Stimulated activated naive CD8-positive, alpha-beta T cell treated with anti-CD3 and anti-CD28 coated beads, Interleukin-15, Interleukin-2, amounts not matched to agents 100 U/mL and 50 U/mL, for 24 hours (primary cell): Measurements from ENCODE around the gene HK3.

ENCODE experiments used
- ATAC-seq: fragments of 150-1000 bp; cut with Tn5 transposase; one replicate; pipeline ENCODE4 v1.10.0; 2021
- DNase-seq: peaks from one replicate; pipeline ENCODE4 v3.0.0; 2021

HK3 gene

DNA sequence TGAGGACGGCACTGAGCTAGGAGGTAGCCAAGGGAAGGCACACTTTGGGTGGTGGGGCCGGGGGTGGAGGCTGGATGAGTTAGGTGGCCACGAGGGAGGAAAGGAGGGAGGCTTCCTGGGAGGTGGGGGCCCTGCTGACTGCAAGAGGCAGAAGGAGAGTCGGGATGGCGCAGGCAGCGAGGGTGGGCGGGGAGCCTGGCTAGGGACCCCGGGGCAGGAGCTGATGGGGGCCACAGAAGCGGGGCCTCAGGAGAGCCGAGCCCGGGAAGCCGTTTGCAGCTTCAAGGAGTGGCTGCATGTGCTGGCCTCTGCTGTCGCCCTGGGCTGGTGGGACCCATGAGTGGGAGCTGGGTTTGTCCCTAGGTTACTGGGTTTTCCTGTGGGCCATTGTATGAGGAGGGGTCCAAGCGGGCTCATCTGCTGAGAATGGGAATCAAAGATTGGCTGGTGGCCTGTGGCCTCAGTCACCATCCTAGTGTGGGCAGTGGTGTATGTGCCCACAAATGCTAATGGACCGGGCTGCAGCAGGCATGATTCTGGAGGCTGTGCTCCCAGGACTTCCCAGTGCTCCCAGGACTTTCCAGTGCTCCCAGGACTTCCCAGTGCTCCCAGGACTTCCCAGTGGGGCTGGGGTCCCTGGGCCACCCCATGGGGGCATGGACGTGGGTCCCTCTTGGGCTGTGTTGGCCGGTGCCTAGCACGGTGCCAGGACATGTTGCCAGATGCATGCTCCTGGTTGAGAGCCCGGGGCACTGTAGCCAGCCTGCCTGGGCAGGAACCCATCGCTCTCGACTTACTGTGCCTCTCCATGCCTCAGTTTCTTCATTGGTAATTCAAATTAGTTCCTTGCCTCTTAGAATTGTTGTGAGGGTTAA, 48.5 kb downstream of the HK3 start:
- ATAC-seq (no peak), DNase-seq (no peak)

DNA sequence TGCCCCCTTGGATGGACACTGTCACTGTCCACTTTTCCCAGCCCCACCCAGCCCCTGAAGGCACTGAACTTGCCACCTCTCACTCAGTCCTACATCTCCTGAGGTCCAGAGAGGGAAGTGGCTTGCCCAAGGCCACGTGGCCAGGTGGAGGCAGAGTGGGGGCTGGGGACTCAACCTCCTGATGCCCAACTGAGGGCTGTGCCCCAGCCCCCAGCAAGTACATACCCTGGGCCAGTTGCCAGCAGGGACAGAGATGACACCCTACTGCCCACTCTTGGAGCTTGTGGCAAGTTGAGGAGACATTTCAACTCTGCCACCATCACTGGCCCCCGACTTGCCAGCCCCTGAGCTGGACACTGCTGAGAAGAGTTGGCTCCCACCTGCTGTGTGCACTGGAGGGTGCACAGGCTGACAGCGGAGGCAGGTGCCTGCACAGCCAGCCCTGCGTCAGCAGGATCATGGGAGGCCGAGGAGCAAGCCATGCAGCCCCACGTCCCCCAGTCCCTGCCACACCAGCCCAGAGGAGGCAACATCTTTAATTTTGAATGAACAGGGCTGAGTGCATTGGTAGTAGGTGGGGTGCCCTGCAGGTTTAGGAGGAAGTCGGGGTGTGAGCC, 49.4 kb downstream of the HK3 start:
- ATAC-seq = no peak
- no peak for DNase-seq

DNA sequence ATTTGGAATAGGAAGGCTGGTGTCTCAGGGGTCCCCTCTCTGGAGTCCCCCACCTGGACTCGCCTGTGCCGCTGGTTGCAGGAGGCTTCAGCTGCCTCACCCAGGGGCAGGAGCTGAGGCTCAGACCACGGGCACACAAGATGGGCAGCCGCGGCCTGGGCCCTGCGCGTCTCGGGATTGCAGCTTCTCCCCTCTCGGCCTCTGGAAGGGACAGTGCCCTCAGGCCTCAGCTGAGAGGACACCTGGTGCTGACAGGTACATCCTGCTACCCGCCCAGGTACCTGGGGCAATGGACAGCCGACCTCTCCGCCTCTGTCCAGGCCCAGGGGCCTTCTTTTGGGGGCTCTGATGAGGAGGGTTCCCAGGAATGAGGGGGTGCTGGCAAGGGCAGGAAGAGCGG, 50.5 kb downstream of the HK3 start:
- ATAC-seq = no peak
- no peak for DNase-seq

DNA sequence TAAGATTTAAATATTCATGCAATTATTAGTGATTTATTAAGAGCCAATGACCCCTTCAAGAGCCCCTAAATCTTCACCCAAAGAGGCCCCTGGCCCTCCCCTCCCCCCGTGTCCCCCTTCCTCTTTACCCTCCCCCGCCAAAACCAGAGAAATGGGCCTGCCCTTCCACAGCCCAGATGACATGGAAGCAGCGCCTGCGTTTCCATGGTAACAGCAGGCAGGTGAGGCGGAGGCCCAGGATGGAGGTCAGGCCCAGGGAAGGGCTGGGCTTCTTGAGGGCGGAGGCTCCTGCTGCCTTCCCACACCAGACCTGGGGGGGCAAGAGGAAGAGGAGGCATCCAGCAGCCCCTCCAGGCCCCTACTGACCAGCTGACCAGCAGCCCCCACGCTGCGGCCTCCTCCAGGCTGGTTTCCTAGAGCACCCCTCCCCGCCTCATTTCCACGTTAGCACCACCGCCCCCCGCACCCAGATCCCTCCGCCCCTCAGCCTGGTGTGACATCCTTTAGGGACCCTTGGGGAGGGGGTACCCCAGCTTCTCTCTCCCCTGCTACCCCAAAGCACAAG, 51.3 kb downstream of the HK3 start:
- ATAC-seq (no peak), DNase-seq (no peak)

DNA sequence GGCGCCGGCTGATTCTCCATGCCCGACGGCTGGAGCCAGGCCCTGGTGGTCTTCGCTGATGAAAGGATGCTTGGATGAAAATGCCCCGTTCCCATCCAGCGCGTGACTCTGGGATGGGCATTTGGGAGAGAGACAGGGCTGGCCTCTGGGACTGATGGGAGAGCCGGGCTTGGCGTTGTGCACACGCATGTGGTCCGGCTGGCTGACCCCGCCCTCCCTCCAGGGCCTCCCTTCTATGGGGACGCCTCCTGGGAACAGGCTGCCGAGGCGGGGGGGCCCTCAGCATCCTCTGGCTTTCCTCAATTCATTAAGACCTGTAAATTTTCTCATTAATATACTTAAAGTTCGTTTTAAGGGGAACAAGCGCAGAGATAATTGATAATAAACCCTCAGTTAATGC, 52.0 kb downstream of the HK3 start:
- DNase-seq (no peak), ATAC-seq (no peak)

DNA sequence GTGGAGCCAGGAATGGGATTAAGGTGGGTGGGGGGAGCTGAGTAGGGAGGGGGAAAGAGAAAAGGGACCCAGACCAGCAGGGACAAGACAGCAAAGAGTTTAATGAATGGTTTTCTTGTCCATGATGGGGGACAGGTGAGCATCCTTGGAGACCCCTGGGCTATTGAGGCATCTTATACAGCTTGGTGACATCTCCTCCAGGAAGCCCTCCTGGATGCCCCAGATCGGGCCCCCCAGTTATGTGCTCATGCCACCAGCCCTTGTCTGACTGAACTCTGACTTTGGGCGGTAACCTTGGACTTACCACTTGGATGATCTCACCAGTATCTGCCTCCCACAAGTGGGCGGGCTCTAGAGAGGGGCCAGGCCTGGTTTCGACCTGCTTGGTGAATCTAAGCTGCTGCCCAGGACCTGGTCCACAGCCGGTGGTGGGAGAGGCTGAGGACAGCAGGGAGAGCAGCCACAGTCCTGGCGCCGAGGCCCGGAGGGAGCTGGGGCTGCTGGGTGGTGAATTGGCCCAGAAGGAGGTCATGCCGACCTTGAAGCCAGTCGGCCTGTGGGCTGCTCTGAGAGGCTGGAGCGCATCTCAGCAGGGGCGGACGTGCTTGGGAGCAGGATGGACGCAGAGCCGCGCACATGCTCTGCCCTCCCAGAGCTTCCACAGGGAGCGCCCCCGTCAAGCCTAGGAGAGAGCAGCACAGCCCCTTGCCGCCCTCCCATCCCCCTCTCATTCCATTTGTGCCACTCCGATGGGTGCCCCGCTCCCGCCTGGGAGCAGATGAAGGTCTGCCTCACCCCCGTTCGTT, 52.6 kb downstream of the HK3 start:
- DNase-seq (peak; percentile 19), ATAC-seq (peak; percentile 51)

DNA sequence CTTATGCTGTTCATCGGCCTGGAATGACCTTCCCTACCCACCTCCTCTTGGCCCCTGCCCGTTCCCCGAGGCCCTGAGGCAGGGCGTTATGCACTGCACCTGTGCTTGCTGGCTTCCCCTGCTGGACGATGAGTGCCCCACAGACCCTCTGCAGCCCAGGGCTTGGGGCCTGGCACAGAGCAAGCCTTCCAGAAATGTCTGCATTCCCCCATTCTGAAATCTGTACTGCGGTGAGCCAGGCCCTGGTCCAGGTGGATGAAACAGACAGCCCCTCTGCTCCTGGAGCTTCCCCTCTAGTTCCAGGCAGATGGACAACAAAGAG, 53.8 kb downstream of the HK3 start:
- ATAC-seq (no peak), DNase-seq (no peak)

DNA sequence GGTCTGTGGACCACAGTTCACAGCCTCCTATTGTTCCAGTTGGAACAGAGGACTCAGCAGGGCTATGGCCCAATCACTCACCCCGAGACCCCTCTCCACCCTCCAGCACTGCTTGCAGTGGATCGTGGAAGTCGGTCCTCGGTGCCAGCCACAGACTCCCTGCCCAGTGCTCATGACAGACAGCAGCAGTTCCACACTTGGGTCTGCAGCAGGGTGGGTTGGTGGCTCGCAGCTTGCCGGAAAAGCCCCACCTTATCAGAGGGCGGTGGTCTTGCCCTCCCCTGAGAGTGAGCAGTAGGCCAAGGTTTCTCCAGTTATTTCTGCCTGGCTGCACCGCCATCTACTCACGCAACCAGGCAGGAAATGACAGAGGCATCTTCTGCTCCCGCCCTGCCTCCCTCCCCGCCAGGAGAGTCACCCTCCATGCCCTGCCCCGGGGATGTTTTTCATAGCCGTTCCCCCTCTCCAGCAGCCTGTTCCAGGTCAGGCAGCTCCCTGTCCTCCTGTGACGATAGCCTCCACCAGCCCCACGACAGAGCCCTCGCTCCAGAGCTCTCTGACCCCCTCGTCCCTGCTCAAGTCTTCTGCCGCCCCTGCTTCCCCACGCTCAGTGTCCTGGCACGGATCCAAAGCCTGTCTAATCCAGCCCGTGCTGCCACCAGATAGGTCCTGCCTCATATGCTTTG, 54.3 kb downstream of the HK3 start:
- DNase-seq (no peak), ATAC-seq (no peak)

DNA sequence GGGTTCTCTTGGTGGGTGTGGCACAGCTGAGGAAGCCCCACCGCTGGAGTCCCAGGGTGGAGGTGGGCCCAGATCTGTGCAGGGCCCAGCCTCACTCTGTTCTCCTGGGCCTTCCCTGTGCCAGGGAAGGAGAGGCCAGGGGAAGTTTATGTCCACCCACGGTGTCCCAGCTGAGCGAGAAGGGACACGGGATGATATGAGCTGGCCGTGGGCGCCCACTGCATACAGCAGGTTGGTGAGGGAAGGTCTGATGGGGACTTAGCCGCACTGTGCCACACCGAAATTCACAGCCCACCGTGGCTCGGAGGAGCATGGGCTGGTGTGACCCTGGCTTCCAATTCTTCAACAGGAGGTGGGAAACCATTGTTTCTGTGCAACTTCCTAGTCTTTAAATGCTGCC, 54.9 kb downstream of the HK3 start:
- ATAC-seq = no peak
- no peak for DNase-seq

DNA sequence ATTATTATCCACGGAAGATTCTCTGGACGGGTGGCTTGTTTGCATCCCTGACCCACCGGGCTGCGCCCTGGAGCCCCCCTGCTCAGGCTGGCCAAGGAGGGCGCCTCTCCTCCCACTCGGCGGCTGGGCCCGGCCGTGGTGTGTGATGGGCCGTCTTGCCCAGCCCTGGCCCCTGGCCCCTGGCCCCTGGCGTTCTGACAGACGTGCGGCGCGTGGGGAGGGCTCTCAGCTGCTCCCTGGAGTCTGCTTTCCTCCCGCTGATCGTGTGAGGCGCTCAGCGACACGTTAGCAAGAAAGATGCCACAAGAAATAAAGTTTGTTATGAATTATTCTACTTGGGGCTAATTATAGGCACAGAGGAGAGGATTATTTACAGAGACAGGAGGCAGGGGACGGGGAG, 55.5 kb downstream of the HK3 start:
- ATAC-seq (no peak), DNase-seq (no peak)

DNA sequence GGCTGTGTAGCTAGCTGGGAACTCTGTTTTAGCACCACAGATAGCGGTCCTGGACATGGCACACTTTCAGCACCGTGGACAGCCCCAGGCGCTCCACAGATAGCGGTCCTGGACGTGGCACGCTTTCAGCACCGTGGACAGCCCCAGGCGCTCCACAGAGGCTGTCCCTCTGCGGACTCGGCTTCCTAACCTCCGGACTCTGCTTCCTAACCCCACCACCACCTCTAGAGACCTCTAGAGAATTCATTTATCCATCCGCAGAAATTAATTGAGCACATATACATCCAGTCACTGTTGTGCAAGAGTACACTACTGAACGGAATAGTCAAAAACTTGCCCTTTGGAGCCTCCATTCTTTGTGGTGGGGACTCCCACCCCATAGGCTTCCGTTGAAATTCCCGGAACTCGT, 61.4 kb downstream of the HK3 start:
- DNase-seq (peak; percentile 84), ATAC-seq (peak; percentile 78)

DNA sequence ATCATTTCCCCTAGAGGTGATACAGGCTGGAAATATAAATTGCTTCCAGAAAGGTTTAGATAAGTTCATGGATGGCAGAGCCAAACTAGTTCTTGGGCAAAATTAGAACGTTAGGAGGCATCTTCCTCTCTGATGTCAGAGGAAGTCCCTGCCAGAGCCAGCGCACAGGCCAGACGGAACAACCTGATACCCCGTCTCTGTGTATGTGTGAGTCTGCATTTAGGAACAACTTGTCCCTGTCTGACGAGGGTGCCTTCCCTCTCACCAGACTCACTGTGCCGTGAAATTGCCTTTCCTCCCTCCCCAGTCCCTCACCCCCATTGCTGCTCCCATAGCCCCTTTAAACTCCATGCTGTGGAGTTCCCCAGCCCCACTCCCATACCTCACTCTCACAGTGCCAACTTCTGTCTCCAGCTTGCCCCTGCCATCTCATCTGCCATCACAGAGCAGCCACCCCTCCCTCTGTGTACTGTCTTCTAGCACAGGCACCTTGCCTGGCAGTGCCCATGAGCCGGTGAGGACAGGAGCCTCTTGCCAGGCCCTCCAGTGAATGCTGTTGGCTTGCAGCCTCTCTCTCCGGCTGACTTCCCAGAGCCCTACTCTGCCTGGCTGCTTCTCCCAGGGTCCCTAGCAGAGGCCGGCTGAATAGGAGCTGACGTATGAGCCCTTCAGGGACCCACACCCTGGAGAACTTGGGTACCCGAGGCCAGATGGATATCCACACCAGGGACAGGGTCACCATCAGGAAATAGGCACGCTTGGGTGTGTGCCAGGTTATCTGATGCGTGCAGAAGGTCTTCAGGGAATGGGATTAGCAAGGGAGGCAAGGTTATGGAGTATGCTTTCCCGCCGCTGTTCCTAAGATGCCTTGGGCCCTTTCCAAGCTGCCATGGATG, 62.1 kb downstream of the HK3 start:
- ATAC-seq = no peak
- no peak for DNase-seq

DNA sequence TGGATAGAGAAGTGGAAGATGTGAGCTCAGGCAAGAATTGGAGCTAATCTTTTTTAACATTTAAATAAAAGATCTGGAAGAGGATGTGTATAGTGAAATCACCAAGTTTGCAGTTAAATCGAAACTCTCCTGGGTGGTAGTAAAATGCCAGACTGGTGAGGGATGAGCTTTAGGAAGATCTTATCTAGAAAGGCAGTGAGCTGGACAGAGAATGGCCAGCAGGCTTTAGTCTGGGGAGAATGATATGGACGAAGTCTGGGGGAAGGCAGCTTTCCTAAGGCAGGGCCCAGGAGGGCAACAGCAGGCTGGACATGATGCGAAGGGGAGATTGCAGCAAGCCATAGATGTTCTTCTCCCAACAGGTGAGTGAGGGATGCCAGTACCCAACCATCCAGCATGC, 63.2 kb downstream of the HK3 start:
- no peak for DNase-seq
- ATAC-seq = no peak

DNA sequence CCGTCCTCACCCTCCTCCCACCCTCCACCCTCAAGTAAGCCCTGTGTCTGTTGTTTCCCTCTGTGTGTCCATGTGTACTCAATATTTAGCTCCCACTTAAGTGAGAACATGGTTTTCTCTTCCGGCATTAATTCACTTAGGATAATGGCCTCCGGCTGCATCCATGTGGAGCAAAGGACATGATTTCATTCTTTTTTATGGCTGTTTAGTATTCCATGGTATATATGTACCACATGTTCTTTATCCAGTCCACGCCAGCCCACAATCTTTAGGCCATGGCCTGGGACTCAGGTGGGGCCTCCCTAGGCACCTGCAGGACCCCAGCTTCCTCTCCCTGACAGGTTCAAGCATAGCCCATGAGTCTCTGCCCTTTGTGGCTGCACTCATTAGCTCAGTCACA, 65.9 kb downstream of the HK3 start:
- no peak for DNase-seq
- no peak for ATAC-seq

DNA sequence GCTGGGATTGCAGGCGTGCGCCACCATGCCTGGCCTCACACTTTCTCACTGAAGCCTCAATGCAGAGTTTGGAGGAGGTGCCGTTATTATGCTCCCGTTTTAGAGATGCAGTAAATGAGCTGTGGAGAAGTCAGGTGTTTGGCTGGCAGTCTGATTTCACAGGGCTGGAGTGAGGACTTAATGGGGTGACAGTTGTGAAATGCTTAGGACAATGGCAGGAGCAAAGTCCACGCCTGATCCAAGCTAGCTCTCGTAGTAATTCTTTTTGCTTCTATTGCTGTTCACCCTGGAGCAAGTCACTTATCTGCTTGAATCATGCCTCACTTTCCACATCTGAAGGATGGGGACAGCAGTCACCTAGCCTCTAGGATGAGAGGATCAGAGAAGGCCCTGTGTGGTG, 67.0 kb downstream of the HK3 start:
- no peak for ATAC-seq
- no peak for DNase-seq

DNA sequence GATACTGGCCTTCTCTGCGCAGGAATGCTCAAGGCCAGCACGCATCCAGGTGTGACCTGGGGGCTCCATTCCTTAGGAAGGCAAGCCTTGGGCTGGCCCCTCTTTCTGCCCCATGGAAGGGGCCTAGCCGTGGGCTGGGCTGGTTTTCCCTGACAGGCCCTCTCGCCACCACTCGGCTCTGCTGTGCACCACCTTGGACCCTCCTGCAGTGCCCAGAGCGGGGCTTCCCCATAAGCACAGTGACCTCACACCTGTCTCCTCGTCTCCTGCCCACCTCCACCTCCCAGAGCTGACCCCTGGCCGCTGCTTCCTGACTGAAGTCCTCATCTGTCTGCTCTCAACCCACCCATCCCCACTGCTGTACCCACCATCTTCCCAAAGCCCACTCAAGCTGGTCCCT, 67.7 kb downstream of the HK3 start:
- DNase-seq = no peak
- ATAC-seq = no peak

DNA sequence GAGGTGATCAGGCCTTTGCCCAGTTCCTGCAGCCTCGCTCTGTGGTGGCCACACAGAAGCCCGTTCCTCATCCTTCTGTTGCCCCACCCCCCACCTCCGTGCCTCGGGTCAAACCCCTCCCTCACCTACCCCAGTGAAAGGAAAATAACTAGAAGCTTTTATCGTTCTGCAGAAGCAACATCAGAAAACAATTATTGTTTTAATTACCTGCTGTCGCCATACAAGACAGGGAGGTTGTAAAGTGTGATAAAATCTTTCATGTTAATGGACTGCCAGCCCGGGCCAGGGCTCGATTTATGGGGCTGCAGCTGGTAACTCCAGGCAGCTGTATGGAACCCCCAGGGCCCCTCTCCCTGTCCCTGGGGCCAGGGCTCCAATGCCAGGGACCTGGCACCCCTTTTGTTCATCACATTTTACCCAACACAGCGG, 68.1 kb downstream of the HK3 start:
- no peak for ATAC-seq
- no peak for DNase-seq
